GM19468 (cell line): ENCODE data around the gene TMEM219.

Source experiments
- ATAC-seq: cut with Tn5 transposase; IDR thresholded peaks from one replicate; pipeline ENCODE4 v1.9.1; 2021; ENCODE audit warnings: mild to moderate bottlenecking, moderate library complexity, moderate number of reproducible peaks; ENCODE audit not compliant: unreplicated experiment; ENCODE audit errors: extremely low read depth

Gene TMEM219

DNA sequence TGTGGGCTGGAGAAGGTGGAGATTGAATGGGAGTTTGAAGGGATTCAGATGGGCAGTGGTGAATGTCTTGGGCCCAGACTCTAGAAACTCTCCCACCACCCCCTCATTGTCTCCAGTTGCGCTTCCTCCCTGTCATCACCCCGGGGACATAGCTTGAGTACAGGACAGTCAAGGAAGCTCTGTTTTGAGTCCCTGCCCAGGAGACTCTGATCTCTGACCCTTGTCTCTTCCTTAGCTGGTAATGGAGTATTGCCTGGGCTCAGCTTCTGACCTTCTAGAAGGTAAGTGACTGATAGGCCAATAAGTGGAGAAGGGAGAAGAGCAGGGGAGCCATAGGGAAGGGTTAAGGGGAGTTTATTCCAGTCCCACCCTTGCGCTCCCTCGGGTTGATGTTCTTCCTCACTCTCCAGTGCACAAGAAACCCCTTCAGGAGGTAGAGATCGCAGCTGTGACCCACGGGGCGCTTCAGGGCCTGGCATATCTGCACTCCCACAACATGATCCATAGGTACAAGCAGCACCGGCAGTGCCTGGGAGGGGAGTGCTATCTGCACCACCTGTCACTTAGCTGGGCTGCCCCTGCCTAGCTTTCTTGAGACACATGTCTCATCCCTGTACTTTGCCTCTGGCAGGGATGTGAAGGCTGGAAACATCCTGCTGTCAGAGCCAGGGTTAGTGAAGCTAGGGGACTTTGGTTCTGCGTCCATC lies 16.8 kb downstream of the TMEM219 start:
- no peak for ATAC-seq

DNA sequence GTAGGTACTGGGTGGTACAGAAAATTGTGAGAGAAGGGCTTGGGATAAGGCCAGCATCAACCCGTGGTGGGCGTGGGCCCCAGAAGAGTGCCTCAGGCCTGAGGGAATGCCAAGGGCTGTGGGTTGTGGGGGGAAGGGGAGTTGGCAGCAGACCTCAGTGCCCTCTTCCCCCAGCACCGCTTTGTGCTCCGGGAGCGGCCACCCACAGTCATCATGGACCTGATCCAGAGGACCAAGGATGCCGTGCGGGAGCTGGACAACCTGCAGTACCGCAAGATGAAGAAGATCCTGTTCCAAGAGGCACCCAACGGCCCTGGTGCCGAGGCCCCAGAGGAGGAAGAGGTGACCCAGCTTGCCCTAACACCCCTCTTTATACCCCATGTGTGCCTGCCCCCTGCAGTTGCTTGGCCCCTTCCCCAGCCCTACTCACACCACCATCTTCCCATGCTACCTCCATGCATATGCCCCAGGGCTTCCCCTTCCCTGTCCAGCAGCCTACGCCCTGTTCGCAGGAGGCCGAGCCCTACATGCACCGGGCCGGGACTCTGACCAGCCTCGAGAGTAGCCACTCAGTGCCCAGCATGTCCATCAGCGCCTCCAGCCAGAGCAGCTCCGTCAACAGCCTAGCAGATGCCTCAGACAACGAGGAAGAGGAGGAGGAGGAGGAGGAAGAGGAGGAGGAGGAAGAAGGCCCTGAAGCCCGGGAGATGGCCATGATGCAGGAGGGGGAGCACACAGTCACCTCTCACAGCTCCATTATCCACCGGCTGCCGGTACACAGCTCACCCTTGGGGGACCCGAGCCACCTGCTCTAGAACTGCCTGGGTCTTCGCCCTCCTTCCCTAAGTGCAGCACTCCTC lies 20.9 kb downstream of the TMEM219 start:
- no peak for ATAC-seq

- ATAC-seq = no peak
These were observed 21.7 kb downstream of the TMEM219 start for GRCh38 chr16:29983420-29984136.

DNA sequence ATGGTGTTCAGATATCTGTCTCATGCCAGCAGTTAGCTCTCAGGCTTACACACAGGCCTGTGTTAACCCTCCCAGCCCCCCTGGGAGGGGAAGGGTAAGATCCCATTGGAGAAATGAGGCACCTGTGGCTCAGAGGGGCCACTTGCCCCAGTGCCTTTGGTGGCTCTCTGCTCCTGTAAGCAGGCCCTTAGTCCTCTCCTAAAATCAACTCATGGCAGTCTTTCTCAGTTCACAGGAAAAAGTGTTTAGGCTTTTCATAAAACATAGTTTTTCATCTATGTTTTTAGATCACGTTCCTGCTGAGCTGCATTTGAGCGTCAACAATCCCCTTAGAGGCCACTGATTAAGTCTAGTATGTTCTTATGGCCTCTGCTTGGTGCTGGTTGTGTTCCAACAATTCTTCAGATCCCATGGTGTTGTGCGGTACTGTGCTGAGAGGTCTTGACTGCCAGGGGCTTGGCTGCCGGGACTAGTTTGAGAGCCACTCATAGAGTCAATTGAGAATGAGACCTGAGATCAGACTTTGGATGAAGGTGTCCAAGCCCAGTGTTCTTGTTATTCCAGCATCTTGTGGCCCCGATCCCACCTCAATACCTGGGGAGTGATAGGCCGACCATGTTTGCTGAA lies 22.4 kb downstream of the TMEM219 start:
- no peak for ATAC-seq

DNA sequence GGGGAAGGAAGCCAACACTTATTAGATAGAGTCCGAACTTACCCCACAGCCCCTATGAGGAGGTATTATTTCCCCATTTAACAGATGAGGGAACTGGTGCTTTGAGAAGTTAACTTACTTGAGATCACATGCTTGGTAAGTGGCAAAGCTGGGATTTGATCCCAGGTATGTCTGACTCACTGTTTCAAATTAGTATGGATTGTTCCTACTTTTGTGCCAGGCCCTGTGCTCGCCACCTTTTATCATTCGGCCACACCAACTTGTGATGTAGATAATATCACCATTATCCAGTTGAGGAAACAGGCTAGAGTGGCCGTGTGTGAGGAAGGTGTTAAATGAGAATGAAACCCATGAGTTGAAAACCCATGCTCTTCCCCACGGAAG lies 22.9 kb downstream of the TMEM219 start:
- no peak for ATAC-seq

DNA sequence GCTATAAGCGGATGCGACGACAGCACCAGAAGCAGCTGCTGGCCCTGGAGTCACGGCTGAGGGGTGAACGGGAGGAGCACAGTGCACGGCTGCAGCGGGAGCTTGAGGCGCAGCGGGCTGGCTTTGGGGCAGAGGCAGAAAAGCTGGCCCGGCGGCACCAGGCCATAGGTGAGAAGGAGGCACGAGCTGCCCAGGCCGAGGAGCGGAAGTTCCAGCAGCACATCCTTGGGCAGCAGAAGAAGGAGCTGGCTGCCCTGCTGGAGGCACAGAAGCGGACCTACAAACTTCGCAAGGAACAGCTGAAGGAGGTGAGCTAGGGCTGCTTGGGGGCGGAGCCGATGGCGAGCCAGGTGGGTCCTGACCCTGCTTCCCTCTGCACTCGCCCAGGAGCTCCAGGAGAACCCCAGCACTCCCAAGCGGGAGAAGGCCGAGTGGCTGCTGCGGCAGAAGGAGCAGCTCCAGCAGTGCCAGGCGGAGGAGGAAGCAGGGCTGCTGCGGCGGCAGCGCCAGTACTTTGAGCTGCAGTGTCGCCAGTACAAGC lies 23.5 kb downstream of the TMEM219 start:
- no peak for ATAC-seq

GRCh38 chr16:29986231-29986630 lies 24.4 kb downstream of the TMEM219 start:
- no peak for ATAC-seq

DNA sequence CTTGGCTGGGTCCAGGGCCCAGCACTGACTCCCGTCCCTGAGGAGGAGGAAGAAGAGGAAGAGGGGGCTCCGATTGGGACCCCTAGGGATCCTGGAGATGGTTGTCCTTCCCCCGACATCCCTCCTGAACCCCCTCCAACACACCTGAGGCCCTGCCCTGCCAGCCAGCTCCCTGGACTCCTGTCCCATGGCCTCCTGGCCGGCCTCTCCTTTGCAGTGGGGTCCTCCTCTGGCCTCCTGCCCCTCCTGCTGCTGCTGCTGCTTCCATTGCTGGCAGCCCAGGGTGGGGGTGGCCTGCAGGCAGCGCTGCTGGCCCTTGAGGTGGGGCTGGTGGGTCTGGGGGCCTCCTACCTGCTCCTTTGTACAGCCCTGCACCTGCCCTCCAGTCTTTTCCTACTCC lies 25.1 kb downstream of the TMEM219 start:
- no peak for ATAC-seq

GRCh38 chr16:29987371-29988085 lies 25.6 kb downstream of the TMEM219 start:
- no peak for ATAC-seq

- no peak for ATAC-seq
These were observed 26.6 kb downstream of the TMEM219 start for GRCh38 chr16:29988346-29989075.

DNA sequence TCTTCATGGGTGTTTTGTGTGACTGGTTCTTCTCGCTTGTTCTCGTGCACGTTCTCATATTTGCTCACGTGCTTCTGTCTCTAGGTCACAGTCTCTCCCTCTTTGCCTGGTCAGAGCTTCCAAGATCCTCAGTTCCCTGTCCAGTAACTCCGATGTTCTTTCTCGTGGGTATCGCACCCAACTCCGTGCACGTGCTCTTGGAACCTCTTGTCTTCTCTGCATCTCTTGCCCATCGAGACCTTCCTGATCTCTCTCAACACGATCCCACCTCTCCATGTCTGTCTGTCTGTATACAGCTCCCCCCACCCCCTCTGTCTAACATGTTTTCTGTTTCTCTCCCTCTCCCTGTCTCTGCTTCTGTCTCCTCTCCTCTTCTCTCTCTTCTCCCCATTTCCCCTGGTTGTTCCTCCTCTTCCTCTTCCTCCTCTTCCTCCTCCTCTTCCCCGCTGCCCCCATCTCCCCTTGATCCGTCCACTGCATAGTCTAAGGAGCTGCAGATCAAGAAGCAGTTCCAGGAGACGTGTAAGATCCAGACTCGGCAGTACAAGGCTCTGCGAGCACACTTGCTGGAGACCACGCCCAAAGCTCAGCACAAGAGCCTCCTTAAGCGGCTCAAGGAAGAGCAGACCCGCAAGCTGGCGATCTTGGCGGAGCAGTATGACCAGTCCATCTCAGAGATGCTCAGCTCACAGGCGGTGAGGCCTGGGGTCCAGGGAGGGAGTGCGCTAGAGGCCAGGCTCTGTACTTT lies 27.4 kb downstream of the TMEM219 start:
- no peak for ATAC-seq

DNA sequence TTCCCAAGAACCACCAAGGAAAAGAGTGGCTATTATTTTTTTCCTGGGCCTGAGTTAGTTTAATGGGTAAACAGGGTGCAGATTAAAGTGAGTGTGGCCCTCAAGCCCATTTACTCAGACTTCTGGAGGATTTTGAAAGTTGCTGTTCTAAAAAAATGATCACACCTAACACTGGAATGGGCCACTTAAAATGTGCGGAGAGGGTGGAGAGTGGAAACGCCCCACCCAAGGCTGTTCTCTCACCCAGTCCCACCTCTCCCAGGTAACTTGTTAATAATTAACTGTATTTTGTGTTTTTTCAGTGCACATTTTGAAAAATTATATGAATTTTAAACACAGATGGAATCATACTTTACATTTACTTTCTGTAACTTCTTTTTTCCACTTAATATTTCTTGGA lies 28.2 kb downstream of the TMEM219 start:
- no peak for ATAC-seq

DNA sequence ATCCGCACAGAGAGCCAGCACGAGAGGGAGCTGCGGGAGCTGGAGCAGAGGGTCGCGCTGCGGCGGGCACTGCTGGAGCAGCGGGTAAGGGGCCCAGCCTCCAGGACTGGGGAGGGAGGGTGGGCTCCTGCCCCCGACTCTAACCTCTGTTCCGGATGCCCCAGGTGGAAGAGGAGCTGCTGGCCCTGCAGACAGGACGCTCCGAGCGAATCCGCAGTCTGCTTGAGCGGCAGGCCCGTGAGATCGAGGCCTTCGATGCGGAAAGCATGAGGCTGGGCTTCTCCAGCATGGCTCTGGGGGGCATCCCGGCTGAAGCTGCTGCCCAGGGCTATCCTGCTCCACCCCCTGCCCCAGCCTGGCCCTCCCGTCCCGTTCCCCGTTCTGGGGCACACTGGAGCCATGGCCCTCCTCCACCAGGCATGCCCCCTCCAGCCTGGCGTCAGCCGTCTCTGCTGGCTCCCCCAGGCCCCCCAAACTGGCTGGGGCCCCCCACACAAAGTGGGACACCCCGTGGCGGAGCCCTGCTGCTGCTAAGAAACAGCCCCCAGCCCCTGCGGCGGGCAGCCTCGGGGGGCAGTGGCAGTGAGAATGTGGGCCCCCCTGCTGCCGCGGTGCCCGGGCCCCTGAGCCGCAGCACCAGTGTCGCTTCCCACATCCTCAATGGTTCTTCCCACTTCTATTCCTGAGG lies 29.1 kb downstream of the TMEM219 start:
- no peak for ATAC-seq

DNA sequence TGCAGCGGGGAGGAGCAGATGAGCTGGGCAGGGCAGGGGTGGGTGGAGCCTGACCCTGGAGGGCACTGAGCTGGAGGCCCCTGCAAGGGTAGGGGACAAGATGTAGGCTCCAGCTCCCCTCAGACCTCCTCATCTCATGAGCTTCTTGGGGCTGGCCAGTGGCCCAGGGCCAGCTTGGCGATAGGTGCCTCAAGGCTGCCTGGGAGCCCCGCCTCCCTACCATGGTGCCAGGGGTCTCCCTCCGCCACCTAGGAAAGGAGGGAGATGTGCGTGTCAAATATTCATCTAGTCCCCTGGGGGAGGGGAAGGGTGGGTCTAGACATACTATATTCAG lies 29.7 kb downstream of the TMEM219 start:
- ATAC-seq = no peak

GRCh38 chr16:29992344-29992967 lies 30.6 kb downstream of the TMEM219 start:
- ATAC-seq = no peak

DNA sequence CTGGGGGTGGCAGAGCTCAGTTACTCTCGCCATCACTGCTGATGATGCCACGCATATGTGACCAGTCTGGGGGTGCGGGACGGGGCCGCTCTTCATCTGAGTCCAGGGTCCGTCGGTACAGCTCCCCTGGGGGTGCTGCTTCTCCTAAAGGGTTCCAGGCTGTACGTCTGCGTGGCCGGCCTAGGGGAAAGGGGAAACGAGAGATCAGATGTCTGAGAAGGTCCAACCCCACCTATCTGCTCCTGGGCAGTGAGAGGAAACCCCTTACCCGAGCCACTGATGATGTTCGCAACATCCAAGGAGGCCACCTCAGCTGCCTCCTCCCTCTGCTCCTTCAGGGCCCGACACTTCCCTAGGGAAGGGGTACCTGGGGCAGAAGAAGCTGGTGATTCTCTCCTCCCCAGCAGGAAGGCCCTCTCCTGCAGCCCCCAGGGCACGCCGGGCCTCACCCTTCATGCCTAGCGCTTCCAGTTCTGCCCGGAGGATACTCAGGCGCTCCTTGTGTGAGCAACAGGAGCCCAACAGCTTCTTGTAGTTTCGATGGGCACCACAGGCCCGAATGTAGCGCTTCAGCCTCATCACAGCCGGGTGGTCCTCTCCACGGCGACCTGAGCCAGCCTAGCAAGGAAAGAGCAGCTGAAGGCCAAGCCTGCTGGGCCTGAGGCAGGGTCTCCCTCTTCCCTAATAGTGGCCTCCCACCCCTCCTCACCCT lies 31.5 kb downstream of the TMEM219 start:
- no peak for ATAC-seq
